ENCODE results near the gene SLC35E3. TPM values are rescaled to one million over a fixed set of nuclear protein-coding genes. Genes with fewer than 3 reads are reported as not detected.

SLC35E3 gene
- total RNA-seq, 2 experiments from 2014 or later, result 26.6 to 39.1 TPM

- peaks cover 93% of the 10 kb centered on the region for H3K4me1 ChIP-seq (ENCODE audit: insufficient read depth, low read length, poor library complexity, severe bottlenecking)
- H3K79me2 ChIP-seq (ENCODE audit: insufficient read depth, low read depth, low read length), result no peaks in the 10 kb centered on the region
- no peak overlapping the region for H3K4me3 ChIP-seq (ENCODE audit: low read depth, low read length, poor library complexity, severe bottlenecking)
- no peak overlapping the region; the same call in 1 of the 2 replicates for H2AFZ ChIP-seq (ENCODE audit: low read length)
- no peak overlapping the region for H3K4me2 ChIP-seq (ENCODE audit: low read length)
- H3K27ac ChIP-seq (ENCODE audit: low read depth, low read length, poor library complexity, severe bottlenecking), result peak overlapping the region; percentile 77
- BruUV-seq (replicated peaks), result no TSS peak
- POLR2A ChIA-PET, result interaction anchor here (0.6 to 5.2 kb wide), 7 partner anchors 10 to 131 kb away, joined by 3 to 31 read pairs (median 10); partner anchors contain the start of gene MDM2
- H4K20me1 ChIP-seq (ENCODE audit: insufficient read depth, low read length), result no peaks in the 10 kb centered on the region
- no peaks in the 10 kb centered on the region for H3K9me3 ChIP-seq (ENCODE audit: low read length)
- H3K36me3 ChIP-seq (ENCODE audit: insufficient read depth, low read length), result no peaks in the 10 kb centered on the region
- H3K9me2 ChIP-seq (ENCODE audit: insufficient read depth, low read length), result no peaks in the 10 kb centered on the region
- intact Hi-C loops (cut with micrococcal nuclease; ENCODE audit: unreplicated experiment), result no loop called here
- TF ChIP-seq EZH2phosphoT487 (IDR thresholded peaks at IDR 0.05; ENCODE audit: borderline replicate concordance, low read depth, low read length) (no peak), CTCF (conservative IDR thresholded peaks at IDR 0.05; ENCODE audit: low read length) (no peak)
- no peak for DNase-seq (ENCODE audit: low spot score)
- CTCF ChIA-PET (ENCODE audit: unreplicated experiment), result no interaction called here
These were observed 43.3 kb downstream of the SLC35E3 start for GRCh38 chr12:68789144-68789878.

- ChIA-PET CTCF (ENCODE audit: unreplicated experiment) (no interaction called here), POLR2A (interaction anchor here (0.6 to 5.2 kb wide), 5 partner anchors 14 to 43 kb away, joined by 3 to 31 read pairs (median 4); partner anchors contain the start of gene MDM2)
- DNase-seq (ENCODE audit: low spot score), result no peak
- intact Hi-C loops (cut with micrococcal nuclease; ENCODE audit: unreplicated experiment), result no loop called here
- Histone ChIP-seq H4K20me1 (ENCODE audit: insufficient read depth, low read length) (no peaks in the 10 kb centered on the region), H2AFZ (ENCODE audit: low read length) (no peak overlapping the region; the same call in 1 of the 2 replicates), H3K9me3 (ENCODE audit: low read length) (no peaks in the 10 kb centered on the region), H3K9me2 (ENCODE audit: insufficient read depth, low read length) (no peaks in the 10 kb centered on the region), H3K27ac (ENCODE audit: low read depth, low read length, poor library complexity, severe bottlenecking) (peak overlapping the region; percentile 48), H3K36me3 (ENCODE audit: insufficient read depth, low read length) (no peaks in the 10 kb centered on the region), H3K4me1 (ENCODE audit: insufficient read depth, low read length, poor library complexity, severe bottlenecking) (peaks cover 89% of the 10 kb centered on the region), H3K4me2 (ENCODE audit: low read length) (peak overlapping the region; percentile 51), H3K79me2 (ENCODE audit: insufficient read depth, low read depth, low read length) (no peaks in the 10 kb centered on the region), H3K4me3 (ENCODE audit: low read depth, low read length, poor library complexity, severe bottlenecking) (no peak overlapping the region)
- TF ChIP-seq CTCF (conservative IDR thresholded peaks at IDR 0.05; ENCODE audit: low read length), result no peak
- TF ChIP-seq EZH2phosphoT487 (IDR thresholded peaks at IDR 0.05; ENCODE audit: borderline replicate concordance, low read depth, low read length), result no peak
- BruUV-seq (replicated peaks), result no TSS peak
These were observed 44.3 kb downstream of the SLC35E3 start for GRCh38 chr12:68790081-68790951.
